IPS DF 6.9 (cell line): Measurements from ENCODE around the gene SCN9A.

Source experiments
- DNase-seq: peaks from one replicate; pipeline ENCODE4 v3.0.0-alpha.2; 2013; ENCODE audit warnings: low read depth, low spot score
- H3K27ac ChIP-seq: one replicate; pipeline ENCODE4 v1.5.1; 2013; ENCODE audit warnings: low read length, control low read depth
- H3K27me3 ChIP-seq: 2 replicates; pipeline ENCODE4 v1.6.1; 2013; ENCODE audit warnings: mild to moderate bottlenecking, low read length; ENCODE audit not compliant: control insufficient read depth, insufficient read depth
- H3K36me3 ChIP-seq: 2 replicates; pipeline ENCODE4 v1.6.1; 2013; ENCODE audit warnings: low read length; ENCODE audit not compliant: control insufficient read depth, insufficient read depth
- H3K4me1 ChIP-seq: 2 replicates; pipeline ENCODE4 v1.6.1; 2013; ENCODE audit warnings: low read length; ENCODE audit not compliant: control insufficient read depth, insufficient read depth
- H3K4me3 ChIP-seq: 2 replicates; pipeline ENCODE4 v1.5.1; 2013; ENCODE audit warnings: mild to moderate bottlenecking, low read length
- H3K9me3 ChIP-seq: 2 replicates; pipeline ENCODE4 v1.6.1; 2013; ENCODE audit warnings: low read length, inconsistent platforms; ENCODE audit not compliant: control insufficient read depth, insufficient read depth
- WGBS: extraction: QIAGEN DNeasy Blood & Tissue Kit; methylation state at CpG from one replicate; pipeline ENCODE4 v1.1.7; 2013; ENCODE audit warnings: mixed read lengths, missing lambda C conversion rate; ENCODE audit not compliant: insufficient read length, insufficient coverage; 5-methylcytosine and 5-hydroxymethylcytosine counted together

SCN9A gene

DNA sequence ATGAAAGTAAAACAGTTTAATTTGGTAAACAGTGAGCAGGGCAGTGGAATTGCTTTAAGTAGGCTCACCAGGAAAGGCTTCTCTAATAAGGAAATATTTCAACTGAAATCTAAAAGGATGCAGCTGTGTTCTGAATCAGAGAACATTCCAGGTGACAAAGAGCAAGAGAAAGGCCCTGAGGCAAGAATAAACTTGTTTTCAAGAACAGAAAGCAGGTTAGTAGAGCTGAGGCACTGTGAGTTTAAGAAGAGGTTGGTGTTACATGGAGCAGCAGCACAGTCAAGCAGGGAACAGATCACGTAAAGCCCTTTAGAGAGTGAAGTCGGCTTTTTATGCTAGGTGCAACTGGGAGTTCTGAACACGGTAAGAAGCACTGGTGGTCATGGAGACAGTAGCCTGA lies 191.0 kb downstream of the SCN9A start:
- Histone ChIP-seq H3K4me1 (peaks cover 1% of the 10 kb centered on the region; the same call in 1 of the 2 replicates), H3K36me3 (no peaks in the 10 kb centered on the region), H3K9me3 (no peaks in the 10 kb centered on the region), H3K27me3 (no peaks in the 10 kb centered on the region), H3K4me3 (no peak overlapping the region), H3K27ac (no peak overlapping the region)
- no CpG with 5 or more reads among the region's 3 CpGs for WGBS
- DNase-seq = no peak

DNA sequence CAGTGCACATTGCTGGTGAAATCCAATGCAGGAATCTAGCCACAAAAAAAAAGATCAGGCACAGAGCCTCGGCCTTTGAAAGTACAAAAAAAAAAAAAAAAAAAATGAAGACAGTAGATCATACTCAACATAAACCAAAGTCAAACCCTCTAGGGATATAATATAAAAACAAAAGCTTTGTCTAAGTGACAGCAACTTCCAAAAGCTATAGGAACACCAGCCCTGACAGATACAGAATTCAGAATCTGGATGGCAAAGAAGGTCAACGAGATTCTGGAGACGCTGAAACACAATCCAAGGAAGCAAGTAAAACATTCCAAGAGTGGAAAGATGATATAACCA lies 194.0 kb downstream of the SCN9A start:
- no peak overlapping the region for H3K27ac ChIP-seq
- WGBS = no CpG with 5 or more reads among the region's 3 CpGs
- no peaks in the 10 kb centered on the region for H3K9me3 ChIP-seq
- no peak overlapping the region for H3K4me3 ChIP-seq
- DNase-seq = no peak
- no peaks in the 10 kb centered on the region for H3K36me3 ChIP-seq
- no peaks in the 10 kb centered on the region for H3K4me1 ChIP-seq
- H3K27me3 ChIP-seq = no peaks in the 10 kb centered on the region

DNA sequence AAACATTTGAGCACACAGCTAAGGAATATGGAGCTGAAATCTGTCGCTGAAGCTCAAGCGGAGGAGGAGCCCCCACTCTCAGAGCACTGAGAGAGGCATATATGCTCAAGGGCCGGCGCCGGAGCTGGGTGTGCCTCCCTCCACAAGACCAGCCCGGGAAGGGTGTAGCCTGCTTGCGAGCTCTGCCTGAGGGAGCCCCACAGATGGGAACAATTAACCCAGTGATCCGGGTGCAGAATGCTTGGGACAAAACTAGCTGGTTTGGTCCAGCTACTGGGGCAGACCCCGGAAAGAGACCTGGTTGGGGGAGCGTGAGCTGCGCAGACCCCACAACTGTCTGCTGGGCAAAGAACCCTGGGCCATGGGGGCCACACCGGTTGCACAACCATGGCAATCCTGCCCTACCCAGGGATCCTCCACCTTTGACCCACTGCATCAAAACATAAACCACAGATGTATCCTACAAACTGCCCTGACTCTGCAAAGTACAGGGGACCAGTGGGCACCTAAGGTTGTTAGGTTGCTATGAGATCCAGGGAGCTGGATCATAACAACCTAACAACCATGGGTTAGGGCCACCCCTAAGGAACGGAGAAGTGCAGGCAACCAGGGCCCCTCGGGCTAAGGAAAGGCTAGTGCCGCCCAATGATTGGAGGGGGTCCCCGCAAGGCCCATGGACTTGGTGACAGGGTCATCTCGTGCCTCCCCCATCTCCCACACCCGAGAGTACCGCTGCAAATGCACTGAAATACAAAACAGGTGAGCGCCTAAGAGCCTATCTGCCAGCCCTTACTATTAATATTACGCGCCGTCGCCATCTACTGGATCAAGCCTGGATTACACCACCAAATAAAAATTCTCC lies 194.6 kb downstream of the SCN9A start:
- no peaks in the 10 kb centered on the region for H3K4me1 ChIP-seq
- no peaks in the 10 kb centered on the region for H3K9me3 ChIP-seq
- no peaks in the 10 kb centered on the region for H3K36me3 ChIP-seq
- H3K4me3 ChIP-seq = no peak overlapping the region; the same call in 1 of the 2 replicates
- H3K27ac ChIP-seq = no peak overlapping the region
- H3K27me3 ChIP-seq = no peaks in the 10 kb centered on the region
- no CpG with 5 or more reads among the region's 24 CpGs for WGBS
- DNase-seq = peak; percentile 41

DNA sequence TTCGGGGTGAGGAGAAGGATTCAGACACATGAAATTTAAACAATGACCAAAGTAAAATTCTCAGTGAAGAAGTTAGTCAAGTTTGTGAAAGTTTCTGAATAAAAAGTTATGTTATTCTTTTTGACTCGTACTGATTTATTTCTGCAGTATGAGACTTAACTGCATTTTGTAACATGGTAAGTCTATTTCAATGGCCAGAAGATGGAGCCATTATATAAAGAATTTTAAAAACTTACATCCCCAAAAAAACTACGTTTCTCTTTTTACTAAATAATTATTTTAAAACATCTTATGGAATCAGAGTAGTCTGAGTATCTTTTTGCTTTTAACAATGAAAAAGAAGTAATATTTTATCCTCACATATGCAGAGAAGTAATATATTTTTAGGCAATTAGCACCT lies 196.5 kb downstream of the SCN9A start:
- H3K27ac ChIP-seq = no peak overlapping the region
- no peaks in the 10 kb centered on the region for H3K9me3 ChIP-seq
- no peaks in the 10 kb centered on the region for H3K27me3 ChIP-seq
- no peaks in the 10 kb centered on the region for H3K4me1 ChIP-seq
- no peak overlapping the region for H3K4me3 ChIP-seq
- 100% methylated on average over 1 of the region's 3 CpGs for WGBS
- no peaks in the 10 kb centered on the region for H3K36me3 ChIP-seq
- no peak for DNase-seq

DNA sequence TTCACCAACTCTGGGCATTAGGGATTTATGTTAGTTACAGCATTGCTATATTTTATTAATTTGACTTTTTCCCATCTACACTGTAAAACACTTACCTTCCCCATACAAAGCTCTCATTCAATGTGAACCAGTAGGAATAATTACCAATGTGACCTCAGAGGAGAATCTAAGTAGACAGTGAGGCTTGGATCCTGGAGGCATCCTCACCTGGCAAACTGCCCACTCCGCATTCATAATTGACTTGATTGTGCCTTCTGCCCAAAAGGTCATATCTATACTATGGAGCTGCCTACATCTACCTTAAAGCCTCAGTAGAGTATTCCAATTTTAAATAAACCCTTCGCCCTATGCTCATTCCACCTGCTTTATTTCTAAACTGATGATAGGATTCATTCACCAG lies 202.5 kb downstream of the SCN9A start:
- no peak overlapping the region for H3K27ac ChIP-seq
- no peak for DNase-seq
- no peaks in the 10 kb centered on the region for H3K9me3 ChIP-seq
- H3K4me3 ChIP-seq = no peak overlapping the region
- no peaks in the 10 kb centered on the region for H3K36me3 ChIP-seq
- no peaks in the 10 kb centered on the region for H3K4me1 ChIP-seq
- no peaks in the 10 kb centered on the region for H3K27me3 ChIP-seq
- no CpG with 5 or more reads among the region's 2 CpGs for WGBS

DNA sequence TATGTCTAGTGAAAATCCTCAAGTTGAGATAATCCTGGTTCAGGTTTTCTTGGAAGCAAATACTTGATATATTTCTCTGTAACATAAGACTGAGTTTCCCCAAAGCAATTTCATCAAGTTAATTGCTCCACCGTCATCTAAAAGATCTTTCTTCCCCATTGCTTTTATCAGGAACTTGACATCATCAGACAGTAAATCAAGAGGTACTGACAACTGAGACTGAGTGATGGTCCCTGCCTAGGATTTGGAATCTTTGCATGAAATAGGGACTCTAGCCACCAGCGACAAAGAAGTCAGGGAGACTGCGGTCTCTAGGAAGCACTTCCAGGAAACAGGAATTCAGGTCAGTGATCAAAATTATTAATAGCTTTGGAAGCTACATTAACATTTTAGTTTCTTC lies 204.5 kb downstream of the SCN9A start:
- no peaks in the 10 kb centered on the region for H3K4me1 ChIP-seq
- H3K27me3 ChIP-seq = no peaks in the 10 kb centered on the region
- H3K9me3 ChIP-seq = no peaks in the 10 kb centered on the region
- WGBS = no CpG with 5 or more reads among the region's 3 CpGs
- no peaks in the 10 kb centered on the region for H3K36me3 ChIP-seq
- no peak for DNase-seq
- no peak overlapping the region for H3K4me3 ChIP-seq
- H3K27ac ChIP-seq = no peak overlapping the region

DNA sequence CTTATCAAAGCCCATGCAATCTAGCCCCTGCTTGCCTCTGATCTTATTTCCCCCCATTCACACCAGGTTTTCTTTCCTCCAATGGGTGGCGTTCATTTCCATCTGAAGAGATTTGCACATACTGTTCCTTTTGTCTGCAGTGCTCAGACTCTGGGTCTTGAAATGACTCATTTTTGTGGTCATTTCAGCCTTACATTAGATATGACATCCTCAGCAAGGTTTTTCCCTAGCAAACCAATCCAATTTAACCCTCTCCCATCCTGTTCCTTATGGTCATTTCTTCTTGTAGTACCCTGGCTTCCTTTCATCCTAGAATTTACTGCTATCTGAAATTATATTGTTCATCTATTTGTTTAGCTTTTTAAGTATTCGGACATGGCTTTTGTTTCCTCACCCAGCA lies 205.4 kb downstream of the SCN9A start:
- no peaks in the 10 kb centered on the region for H3K4me1 ChIP-seq
- DNase-seq = no peak
- no CpG with 5 or more reads among the region's 2 CpGs for WGBS
- no peaks in the 10 kb centered on the region for H3K27me3 ChIP-seq
- no peaks in the 10 kb centered on the region for H3K9me3 ChIP-seq
- H3K4me3 ChIP-seq = no peak overlapping the region
- no peaks in the 10 kb centered on the region for H3K36me3 ChIP-seq
- no peak overlapping the region for H3K27ac ChIP-seq

DNA sequence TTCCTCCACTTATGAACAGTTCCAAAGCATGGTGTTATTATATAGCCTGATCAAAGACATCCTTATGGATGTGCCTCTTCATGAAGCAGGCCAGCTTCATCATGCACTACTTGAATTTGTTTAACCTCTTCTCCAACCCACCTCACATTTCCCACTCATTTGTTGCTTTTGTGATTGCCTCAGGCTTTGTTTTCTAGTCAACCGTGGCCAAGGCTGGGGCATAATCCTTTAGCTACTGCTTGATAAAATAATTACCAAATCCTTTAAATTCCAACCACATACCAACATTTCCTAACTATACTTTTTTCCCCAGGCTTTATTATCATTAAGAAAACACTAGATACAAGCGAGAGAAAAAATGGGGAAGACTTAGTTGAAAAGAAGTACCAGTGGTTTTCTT lies 208.3 kb downstream of the SCN9A start:
- Histone ChIP-seq H3K4me3 (no peak overlapping the region), H3K9me3 (no peaks in the 10 kb centered on the region), H3K4me1 (no peaks in the 10 kb centered on the region), H3K27me3 (no peaks in the 10 kb centered on the region), H3K36me3 (no peaks in the 10 kb centered on the region), H3K27ac (no peak overlapping the region)
- WGBS = no CpG with 5 or more reads among the region's 2 CpGs
- no peak for DNase-seq

DNA sequence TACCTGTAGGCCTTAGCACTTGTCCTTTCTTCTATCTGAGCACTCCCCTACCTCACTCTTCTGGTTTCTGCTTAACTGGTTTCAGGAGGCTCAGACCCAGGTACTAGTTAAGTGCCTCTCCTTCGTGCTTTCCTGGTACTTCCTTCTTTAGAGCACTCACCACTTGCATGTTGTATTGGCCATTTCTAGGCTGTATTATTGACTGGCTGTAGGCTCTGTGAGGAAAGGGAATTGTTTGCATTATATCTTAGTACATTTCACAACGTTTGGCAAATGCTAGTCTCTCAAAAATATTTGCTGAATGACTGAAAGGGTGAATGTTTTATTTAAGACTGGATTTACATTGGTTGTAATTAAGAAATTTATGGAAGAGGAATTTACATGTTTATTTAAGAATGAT lies 212.0 kb downstream of the SCN9A start:
- H3K27ac ChIP-seq = no peak overlapping the region
- DNase-seq = no peak
- no peak overlapping the region for H3K4me3 ChIP-seq
- no CpG with 5 or more reads among the region's 2 CpGs for WGBS
- H3K27me3 ChIP-seq = no peaks in the 10 kb centered on the region
- H3K9me3 ChIP-seq = no peaks in the 10 kb centered on the region
- no peaks in the 10 kb centered on the region for H3K4me1 ChIP-seq
- H3K36me3 ChIP-seq = no peaks in the 10 kb centered on the region

DNA sequence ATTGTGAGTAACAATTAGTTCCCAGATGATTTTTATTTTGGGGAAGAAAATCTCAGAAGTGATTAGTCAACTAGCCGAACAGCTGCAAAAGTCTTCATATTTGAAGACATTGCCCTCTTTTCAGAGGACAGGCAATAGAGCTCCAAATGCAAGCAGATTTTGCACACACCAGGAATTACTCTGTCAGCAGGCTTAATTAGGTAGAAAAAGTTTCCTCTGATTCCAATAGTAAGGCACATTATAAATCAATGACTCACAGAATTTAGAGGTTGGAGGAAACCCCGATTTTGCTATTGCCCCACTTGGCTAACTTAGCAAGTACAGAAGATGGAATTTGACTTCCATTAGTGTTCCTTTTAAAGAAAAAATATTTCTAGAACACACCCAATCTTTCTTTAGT lies 217.2 kb downstream of the SCN9A start:
- no CpG with 5 or more reads among the region's 2 CpGs for WGBS
- DNase-seq = no peak
- no peaks in the 10 kb centered on the region for H3K27me3 ChIP-seq

DNA sequence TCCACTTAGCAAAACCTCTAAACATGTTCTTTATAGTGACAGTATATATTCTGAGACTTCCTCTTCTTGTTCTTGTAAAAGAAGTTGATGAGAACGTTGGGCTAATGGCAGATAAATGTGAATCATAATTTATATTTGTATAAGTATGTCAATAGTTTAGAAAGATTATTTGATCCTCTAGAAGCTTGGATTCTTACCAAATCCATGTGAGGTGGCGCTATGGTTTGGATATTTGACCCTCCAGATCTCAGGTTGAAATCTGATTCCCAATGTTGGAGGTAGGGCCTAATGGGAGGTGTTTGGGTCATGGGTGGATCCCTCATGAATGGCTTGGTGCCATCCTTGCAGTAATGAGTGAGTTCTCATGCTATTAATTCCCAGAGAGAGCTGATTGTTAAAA lies 218.2 kb downstream of the SCN9A start:
- H3K36me3 ChIP-seq = no peaks in the 10 kb centered on the region
- no CpG with 5 or more reads among the region's 2 CpGs for WGBS
- no peaks in the 10 kb centered on the region; the same call in 1 of the 2 replicates for H3K27me3 ChIP-seq
- no peak overlapping the region for H3K4me3 ChIP-seq
- DNase-seq = no peak
- H3K9me3 ChIP-seq = no peaks in the 10 kb centered on the region
- H3K27ac ChIP-seq = no peak overlapping the region
- H3K4me1 ChIP-seq = no peaks in the 10 kb centered on the region

More for the DNA sequence above, 217.2 kb downstream of the SCN9A start:
- H3K4me1 ChIP-seq = no peaks in the 10 kb centered on the region
- H3K36me3 ChIP-seq = no peaks in the 10 kb centered on the region
- no peak overlapping the region for H3K4me3 ChIP-seq
- H3K27ac ChIP-seq = no peak overlapping the region
- no peaks in the 10 kb centered on the region for H3K9me3 ChIP-seq
